HFFc6 (cell line): ENCODE results near the gene HOXC13. TPM values are rescaled to one million over a fixed set of nuclear protein-coding genes. Genes with fewer than 3 reads are reported as not detected.

Experiments used
- DNase-seq: peaks from one replicate; pipeline ENCODE4 v3.0.0-alpha.2; 2018
- H3K27ac Mint-ChIP-seq: 2 replicates; pipeline ENCODE4 v1.8.0; 2020; ENCODE audit warnings: mild to moderate bottlenecking, mixed read lengths
- H3K27me3 Mint-ChIP-seq: 2 replicates; pipeline ENCODE4 v1.8.0; 2021; ENCODE audit warnings: mild to moderate bottlenecking, moderate library complexity, mixed read lengths; ENCODE audit not compliant: insufficient read depth
- H3K36me3 Mint-ChIP-seq: 2 replicates; pipeline ENCODE4 v1.8.0; 2021; ENCODE audit warnings: low read depth, mixed read lengths
- H3K4me1 Mint-ChIP-seq: 2 replicates; pipeline ENCODE4 v1.8.0; 2020; ENCODE audit warnings: low read depth, mixed read lengths
- H3K4me3 Mint-ChIP-seq: 2 replicates; pipeline ENCODE4 v1.8.0; 2020; ENCODE audit warnings: mild to moderate bottlenecking, moderate library complexity, mixed read lengths
- H3K9me3 Mint-ChIP-seq: 2 replicates; pipeline ENCODE4 v1.8.0; 2020; ENCODE audit warnings: mild to moderate bottlenecking, mixed read lengths
- total RNA-seq, 6 experiments: library from RNA; stranded (reverse); fragmentation: NEBNext Ultra II Directional; extraction: Animal tissue kit (Norgen Biotek cat#: 25700); gene quantifications; 2 replicates in 1 of 6; 3 replicates in 5 of 6; pipeline ENCODE4 v1.2.3, GENCODE V29; 2021
- TF ChIP-seq, protein P1 (sequence below): fragments of 200-600 bp; sonication (generic); IDR thresholded peaks from 2 replicates; pipeline ENCODE4 v1.5.0; 2021; ENCODE audit warnings: antibody characterized with exemption, mild to moderate bottlenecking

The HOXC13 gene
- total RNA-seq, 6 experiments from 2014 or later, result not detected

DNA sequence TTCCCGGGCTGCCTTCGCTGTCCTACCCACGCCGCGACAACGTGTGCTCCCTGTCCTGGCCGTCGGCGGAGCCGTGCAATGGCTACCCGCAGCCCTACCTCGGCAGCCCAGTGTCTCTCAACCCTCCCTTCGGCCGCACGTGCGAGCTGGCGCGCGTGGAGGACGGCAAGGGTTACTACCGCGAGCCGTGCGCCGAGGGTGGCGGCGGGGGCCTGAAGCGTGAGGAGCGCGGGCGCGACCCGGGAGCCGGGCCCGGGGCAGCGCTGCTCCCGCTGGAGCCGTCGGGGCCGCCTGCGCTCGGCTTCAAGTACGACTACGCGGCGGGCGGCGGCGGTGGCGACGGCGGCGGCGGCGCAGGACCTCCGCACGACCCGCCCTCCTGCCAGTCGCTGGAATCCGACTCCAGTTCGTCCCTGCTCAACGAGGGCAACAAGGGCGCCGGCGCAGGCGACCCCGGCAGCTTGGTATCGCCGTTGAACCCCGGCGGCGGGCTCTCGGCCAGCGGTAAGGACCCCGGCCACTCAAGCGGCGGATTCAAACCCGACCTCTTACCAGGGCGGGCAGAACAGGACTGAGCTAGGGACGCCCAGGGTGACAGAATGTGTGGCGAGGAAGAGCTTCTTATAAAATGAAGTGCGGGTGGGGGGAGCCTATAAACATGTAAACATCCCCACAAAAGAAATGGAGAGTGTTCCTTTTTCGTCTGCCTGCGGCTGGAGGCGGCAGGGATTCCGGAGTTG is 16.6 kb downstream of the HOXC13 start:
- H3K27me3 Mint-ChIP-seq, result peaks cover 71% of the 10 kb centered on the region
- TF ChIP-seq, protein P1, sequence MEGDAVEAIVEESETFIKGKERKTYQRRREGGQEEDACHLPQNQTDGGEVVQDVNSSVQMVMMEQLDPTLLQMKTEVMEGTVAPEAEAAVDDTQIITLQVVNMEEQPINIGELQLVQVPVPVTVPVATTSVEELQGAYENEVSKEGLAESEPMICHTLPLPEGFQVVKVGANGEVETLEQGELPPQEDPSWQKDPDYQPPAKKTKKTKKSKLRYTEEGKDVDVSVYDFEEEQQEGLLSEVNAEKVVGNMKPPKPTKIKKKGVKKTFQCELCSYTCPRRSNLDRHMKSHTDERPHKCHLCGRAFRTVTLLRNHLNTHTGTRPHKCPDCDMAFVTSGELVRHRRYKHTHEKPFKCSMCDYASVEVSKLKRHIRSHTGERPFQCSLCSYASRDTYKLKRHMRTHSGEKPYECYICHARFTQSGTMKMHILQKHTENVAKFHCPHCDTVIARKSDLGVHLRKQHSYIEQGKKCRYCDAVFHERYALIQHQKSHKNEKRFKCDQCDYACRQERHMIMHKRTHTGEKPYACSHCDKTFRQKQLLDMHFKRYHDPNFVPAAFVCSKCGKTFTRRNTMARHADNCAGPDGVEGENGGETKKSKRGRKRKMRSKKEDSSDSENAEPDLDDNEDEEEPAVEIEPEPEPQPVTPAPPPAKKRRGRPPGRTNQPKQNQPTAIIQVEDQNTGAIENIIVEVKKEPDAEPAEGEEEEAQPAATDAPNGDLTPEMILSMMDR, result no peak
- peaks cover 6% of the 10 kb centered on the region for H3K4me1 Mint-ChIP-seq
- no peaks in the 10 kb centered on the region for H3K9me3 Mint-ChIP-seq
- no peak overlapping the region for H3K4me3 Mint-ChIP-seq
- DNase-seq, result no peak
- 0 out of 2 replicates have a peak, but pooled peaks cover 5% of the 10 kb centered on the region for H3K36me3 Mint-ChIP-seq
- H3K27ac Mint-ChIP-seq, result no peak overlapping the region

DNA sequence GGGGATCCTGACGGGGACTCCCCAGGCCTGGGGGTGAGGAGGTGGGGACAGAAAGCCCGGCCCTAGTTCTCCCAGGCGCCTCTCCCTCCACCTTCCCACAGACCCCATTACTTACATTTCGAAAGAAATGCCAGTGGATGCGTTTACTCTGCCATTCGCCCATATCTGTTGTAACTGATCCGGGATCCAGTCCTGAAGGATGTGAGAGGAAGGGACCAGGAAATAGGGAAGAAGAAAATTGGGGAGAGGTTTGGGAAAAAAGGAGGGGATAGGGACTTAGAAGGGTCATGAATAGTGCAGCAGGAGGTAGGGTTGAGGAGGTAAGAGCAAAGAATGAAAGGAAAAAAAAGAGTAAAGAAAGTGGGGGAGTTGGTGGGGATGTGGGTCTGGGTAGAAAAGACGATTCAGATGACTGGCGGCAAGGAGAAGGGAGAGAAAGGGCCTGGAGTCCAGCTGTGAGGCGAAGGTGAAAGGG is 17.2 kb downstream of the HOXC13 start:
- Mint-ChIP-seq H3K4me3 (no peak overlapping the region), H3K27me3 (peaks cover 69% of the 10 kb centered on the region), H3K4me1 (peaks cover 6% of the 10 kb centered on the region), H3K27ac (no peak overlapping the region), H3K36me3 (0 out of 2 replicates have a peak, but pooled peaks cover 5% of the 10 kb centered on the region), H3K9me3 (no peaks in the 10 kb centered on the region)
- TF ChIP-seq, protein P1, result no peak
- DNase-seq, result no peak

DNA sequence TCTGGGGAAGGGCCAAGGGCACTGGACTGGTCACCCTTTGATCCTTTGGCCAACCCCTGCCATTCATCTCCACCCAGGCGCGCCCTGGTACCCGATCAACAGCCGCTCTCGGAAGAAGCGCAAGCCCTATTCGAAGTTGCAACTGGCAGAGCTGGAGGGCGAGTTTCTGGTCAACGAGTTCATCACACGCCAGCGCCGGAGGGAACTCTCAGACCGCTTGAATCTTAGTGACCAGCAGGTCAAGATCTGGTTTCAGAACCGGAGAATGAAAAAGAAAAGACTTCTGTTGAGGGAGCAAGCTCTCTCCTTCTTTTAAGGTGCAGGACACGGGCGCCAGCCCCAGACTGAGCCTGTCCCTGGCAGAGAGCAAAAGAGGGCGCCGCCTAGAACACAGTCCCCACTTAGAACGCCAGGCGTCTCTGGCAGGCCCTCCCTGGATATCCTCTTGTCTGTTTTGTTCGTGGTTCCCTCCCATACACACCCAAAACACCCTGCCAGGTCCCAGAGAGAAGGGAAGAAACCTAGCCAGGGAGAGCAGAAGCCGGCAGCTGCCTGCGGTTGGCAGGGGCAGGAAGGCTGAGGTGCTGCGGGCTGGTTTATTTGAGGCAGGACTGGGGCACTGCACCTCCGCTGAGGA is 17.7 kb downstream of the HOXC13 start:
- TF ChIP-seq, protein P1, result no peak
- Mint-ChIP-seq H3K27me3 (peaks cover 65% of the 10 kb centered on the region), H3K27ac (no peak overlapping the region), H3K4me3 (no peak overlapping the region), H3K36me3 (0 out of 2 replicates have a peak, but pooled peaks cover 5% of the 10 kb centered on the region), H3K4me1 (peaks cover 6% of the 10 kb centered on the region), H3K9me3 (no peaks in the 10 kb centered on the region)
- DNase-seq, result no peak

DNA sequence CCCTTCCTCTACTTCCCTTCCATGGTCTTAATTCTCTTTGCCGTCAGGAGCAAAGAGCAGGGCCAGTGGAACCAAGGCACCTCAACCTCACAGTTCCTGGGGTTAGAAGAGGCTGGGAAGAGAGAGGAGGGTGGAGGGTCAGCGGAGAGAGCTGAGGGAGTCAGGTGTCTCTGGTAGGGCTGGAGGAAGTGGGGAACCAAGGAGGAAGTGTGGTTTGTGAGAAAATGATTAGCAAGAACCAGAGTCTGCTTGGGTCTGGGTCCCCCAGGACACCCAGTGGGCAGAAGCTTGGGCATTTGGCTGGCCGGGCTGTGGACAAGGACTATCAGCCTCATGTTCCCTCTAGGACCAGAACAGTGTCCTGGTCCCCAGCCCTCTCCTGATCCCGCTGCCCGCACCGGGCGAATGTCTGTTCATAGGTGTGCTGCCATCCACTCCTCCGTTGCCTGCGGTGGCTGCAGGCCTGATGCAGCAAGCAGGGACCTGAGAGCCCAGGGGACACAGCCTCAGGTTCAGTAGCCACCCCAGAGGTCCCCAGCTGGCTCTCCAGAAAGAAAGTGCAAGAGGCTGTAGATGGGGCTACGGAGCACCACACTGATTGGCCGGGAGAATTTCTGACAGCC is 18.4 kb downstream of the HOXC13 start:
- Mint-ChIP-seq H3K9me3 (no peaks in the 10 kb centered on the region), H3K27ac (no peak overlapping the region), H3K4me1 (peaks cover 6% of the 10 kb centered on the region), H3K36me3 (0 out of 2 replicates have a peak, but pooled peaks cover 5% of the 10 kb centered on the region), H3K27me3 (peaks cover 62% of the 10 kb centered on the region), H3K4me3 (no peak overlapping the region)
- TF ChIP-seq, protein P1, result no peak
- DNase-seq, result no peak

DNA sequence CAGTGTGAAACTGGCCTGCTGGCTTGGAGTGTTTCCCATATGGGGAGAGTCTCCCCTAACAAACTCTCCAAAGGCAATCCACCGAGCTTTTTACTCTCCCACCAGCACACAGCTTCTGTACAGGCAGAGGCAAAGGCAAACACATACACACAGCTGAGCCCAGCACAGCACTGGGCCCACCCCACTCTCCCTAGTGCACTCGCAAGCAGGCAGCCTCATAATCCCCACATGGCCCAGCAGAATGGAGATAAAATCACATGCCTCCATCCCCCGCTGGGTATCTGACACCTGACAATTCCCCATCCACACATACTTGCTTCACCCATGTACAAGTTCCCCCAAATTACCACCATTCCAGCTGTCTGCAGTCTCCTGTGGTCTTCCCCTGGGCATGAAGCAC is 19.5 kb downstream of the HOXC13 start:
- no peaks in the 10 kb centered on the region for H3K9me3 Mint-ChIP-seq
- TF ChIP-seq, protein P1, result no peak
- 0 out of 2 replicates have a peak, but pooled peaks cover 5% of the 10 kb centered on the region for H3K36me3 Mint-ChIP-seq
- no peak overlapping the region for H3K27ac Mint-ChIP-seq
- H3K4me3 Mint-ChIP-seq, result no peak overlapping the region
- H3K27me3 Mint-ChIP-seq, result peaks cover 63% of the 10 kb centered on the region
- peaks cover 5% of the 10 kb centered on the region for H3K4me1 Mint-ChIP-seq
- no peak for DNase-seq
